Panc1 (cell line): ENCODE data around the gene VAPA. TPM values are rescaled to one million over a fixed set of nuclear protein-coding genes. Genes with fewer than 3 reads are reported as not detected.
"Not testable (repeated sequence)": the region's sequence is repeated elsewhere in the genome, so short reads cannot be mapped to it uniquely, and the experiment has no call there.

Experiments
- ATAC-seq: fragments of 200-7000 bp; cut with Tn5 transposase; 2 replicates; pipeline ENCODE4 v1.9.1; 2020; ENCODE audit warnings: mild to moderate bottlenecking, moderate library complexity
- BruUV-seq: library from RNA; stranded (reverse); fragments of 400-500 nt; replicated peaks from 2 replicates; lab custom pipeline; 2021; lab: Mats Ljungman, UMichigan
- CTCF ChIA-PET: fragments of 300-600 bp; sonication (Branson Sonifier 250); formaldehyde crosslinking; loops from one replicate; lab custom pipeline; 2022; ENCODE audit warnings: antibody characterized with exemption; lab: Charles Lee
- POLR2A ChIA-PET: fragments of 300-600 bp; sonication (Branson Sonifier 250); formaldehyde crosslinking; loops from one replicate; lab custom pipeline; 2022; ENCODE audit warnings: antibody characterized with exemption; lab: Charles Lee
- DNase-seq: peaks from one replicate; pipeline ENCODE4 v3.0.0-alpha.2; 2010; ENCODE audit warnings: low read depth, low spot score
- H3K27ac ChIP-seq: 2 replicates; pipeline ENCODE4 v1.5.1; 2011; ENCODE audit warnings: mild to moderate bottlenecking, low read length, inconsistent platforms
- H3K27me3 ChIP-seq: fragments of 200-500 bp; sonication (Bioruptor generic); 2 replicates; pipeline ENCODE4 v1.6.0; 2014; ENCODE audit warnings: low read length, inconsistent platforms; ENCODE audit not compliant: control insufficient read depth, insufficient read depth
- H3K36me3 ChIP-seq: fragments of 200-500 bp; sonication (Bioruptor generic); 2 replicates; pipeline ENCODE4 v1.5.1; 2014; ENCODE audit warnings: inconsistent platforms, mild to moderate bottlenecking, low read length, moderate library complexity; ENCODE audit not compliant: control insufficient read depth, insufficient read depth
- H3K4me1 ChIP-seq: 2 replicates; pipeline ENCODE4 v1.5.1; 2011; ENCODE audit warnings: inconsistent platforms, mild to moderate bottlenecking, low read length, moderate library complexity; ENCODE audit not compliant: control insufficient read depth, insufficient read depth
- H3K4me3 ChIP-seq, 2 experiments: 2 replicates each; pipeline ENCODE4 v1.5.1; 2011 to 2012; ENCODE audit warnings: low read depth in 2 of 2, low read length in 2 of 2, mild to moderate bottlenecking in 2 of 2, inconsistent platforms in 1 of 2, moderate library complexity in 1 of 2
- H3K9me3 ChIP-seq: fragments of 200-500 bp; sonication (Bioruptor generic); 2 replicates; pipeline ENCODE4 v1.5.1; 2014; ENCODE audit warnings: low read depth, mild to moderate bottlenecking, inconsistent platforms, low read length, moderate library complexity; ENCODE audit not compliant: control insufficient read depth, insufficient read depth
- POLR2AphosphoS5 ChIP-seq: IDR thresholded peaks from 2 replicates; pipeline ENCODE4 v1.6.1; 2012; ENCODE audit warnings: mild to moderate bottlenecking, low read depth, low read length, moderate library complexity
- REST ChIP-seq, 2 experiments: IDR thresholded peaks; 2 replicates each; pipeline ENCODE4 v1.6.1; 2011 to 2012; ENCODE audit warnings: low read depth in 2 of 2, control low read depth in 1 of 2, low read length in 1 of 2, mild to moderate bottlenecking in 1 of 2, moderate library complexity in 1 of 2; ENCODE audit not compliant: insufficient read depth in 1 of 2
- SIN3A ChIP-seq: IDR thresholded peaks from 2 replicates; pipeline ENCODE4 v1.6.1; 2012; ENCODE audit warnings: low read depth, mild to moderate bottlenecking, low read length, moderate library complexity, borderline replicate concordance; ENCODE audit not compliant: insufficient read depth
- TCF7L2 ChIP-seq: IDR thresholded peaks from 2 replicates; pipeline ENCODE4 v1.6.1; 2011; ENCODE audit warnings: mild to moderate bottlenecking, low read depth, low read length, inconsistent platforms
- in situ Hi-C: cut with HindIII; loops from 2 replicates; pipeline ENCODE4 v1.10.0; 2016; ENCODE audit warnings: low sequenced_read_pairs, low pct_unique_long_range_greater_than_20kb
- intact Hi-C: fragments of 100-400 bp; cut with micrococcal nuclease; formaldehyde crosslinking; loops from one replicate; pipeline ENCODE4 v1.10.0; 2022; ENCODE audit not compliant: unreplicated experiment
- total RNA-seq: library from RNA; stranded (reverse); gene quantifications from one replicate; pipeline ENCODE4 v1.2.1, GENCODE V29; 2021; ENCODE audit not compliant: unreplicated experiment
- TF ChIP-seq, protein P1 (sequence below): fragments of 450-650 bp; IDR thresholded peaks from 2 replicates; pipeline ENCODE4 v1.5.1; 2017; ENCODE audit warnings: mild to moderate bottlenecking

Gene VAPA
- total RNA-seq, 1 experiment from 2014 or later, result 228 TPM

DNA sequence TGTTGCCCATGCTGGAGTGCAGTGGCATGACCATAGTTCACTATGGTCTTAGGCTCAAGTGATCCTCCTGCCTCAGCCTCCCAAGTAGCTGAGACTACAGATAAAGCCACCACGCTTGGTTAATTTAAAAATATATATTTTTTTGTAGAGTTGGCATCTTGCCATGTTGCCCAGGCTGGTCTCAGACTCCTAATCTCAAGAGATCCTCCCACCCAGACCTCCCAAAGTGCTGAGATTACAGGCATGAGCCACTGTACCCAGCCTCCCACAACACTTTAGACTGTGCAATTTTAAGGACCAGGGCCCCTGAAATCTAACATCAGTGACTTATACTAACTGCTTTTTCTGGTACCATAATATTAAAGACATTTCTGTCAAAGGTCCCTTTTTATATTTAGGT is 22.9 kb upstream of the VAPA start:
- intact Hi-C loops (no loop called here), in situ Hi-C loops (no loop called here)
- Histone ChIP-seq H3K27ac (no peak overlapping the region), H3K4me3 (no peak overlapping the region), H3K27me3 (no peaks in the 10 kb centered on the region), H3K9me3 (no peaks in the 10 kb centered on the region), H3K36me3 (no peaks in the 10 kb centered on the region), H3K4me1 (no peaks in the 10 kb centered on the region)
- no peak for ATAC-seq
- no peak for DNase-seq
- ChIA-PET CTCF (no interaction called here), POLR2A (no interaction called here)
- TF ChIP-seq SIN3A (no peak), TCF7L2 (no peak), REST (IDR thresholded peaks at IDR 0.05; ENCODE audit: insufficient read depth in 1 of 2, low read depth in 2 of 2, low read length in 1 of 2) (no peak), POLR2AphosphoS5 (no peak)
- TF ChIP-seq, protein P1, sequence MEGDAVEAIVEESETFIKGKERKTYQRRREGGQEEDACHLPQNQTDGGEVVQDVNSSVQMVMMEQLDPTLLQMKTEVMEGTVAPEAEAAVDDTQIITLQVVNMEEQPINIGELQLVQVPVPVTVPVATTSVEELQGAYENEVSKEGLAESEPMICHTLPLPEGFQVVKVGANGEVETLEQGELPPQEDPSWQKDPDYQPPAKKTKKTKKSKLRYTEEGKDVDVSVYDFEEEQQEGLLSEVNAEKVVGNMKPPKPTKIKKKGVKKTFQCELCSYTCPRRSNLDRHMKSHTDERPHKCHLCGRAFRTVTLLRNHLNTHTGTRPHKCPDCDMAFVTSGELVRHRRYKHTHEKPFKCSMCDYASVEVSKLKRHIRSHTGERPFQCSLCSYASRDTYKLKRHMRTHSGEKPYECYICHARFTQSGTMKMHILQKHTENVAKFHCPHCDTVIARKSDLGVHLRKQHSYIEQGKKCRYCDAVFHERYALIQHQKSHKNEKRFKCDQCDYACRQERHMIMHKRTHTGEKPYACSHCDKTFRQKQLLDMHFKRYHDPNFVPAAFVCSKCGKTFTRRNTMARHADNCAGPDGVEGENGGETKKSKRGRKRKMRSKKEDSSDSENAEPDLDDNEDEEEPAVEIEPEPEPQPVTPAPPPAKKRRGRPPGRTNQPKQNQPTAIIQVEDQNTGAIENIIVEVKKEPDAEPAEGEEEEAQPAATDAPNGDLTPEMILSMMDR, result no peak
- BruUV-seq, result no TSS peak

GRCh38 chr18:9891515-9891914 is 22.3 kb upstream of the VAPA start:
- H3K27me3 ChIP-seq, intact Hi-C loops, H3K36me3 ChIP-seq, H3K27ac ChIP-seq, BruUV-seq, H3K9me3 ChIP-seq, H3K4me1 ChIP-seq, H3K4me3 ChIP-seq, in situ Hi-C loops, DNase-seq, CTCF ChIA-PET, ATAC-seq, POLR2A ChIA-PET: not testable (repeated sequence)

GRCh38 chr18:9894454-9895068 is 19.3 kb upstream of the VAPA start:
- ChIA-PET CTCF (no interaction called here), POLR2A (no interaction called here)
- peaks cover 8% of the 10 kb centered on the region for H3K4me1 ChIP-seq
- ATAC-seq (no peak), DNase-seq (no peak)
- intact Hi-C loops, result no loop called here
- H3K9me3 ChIP-seq, result no peaks in the 10 kb centered on the region
- H3K27ac ChIP-seq, result no peak overlapping the region
- in situ Hi-C loops, result no loop called here
- no TSS peak for BruUV-seq
- no peak overlapping the region for H3K4me3 ChIP-seq
- H3K27me3 ChIP-seq, result no peaks in the 10 kb centered on the region
- no peaks in the 10 kb centered on the region for H3K36me3 ChIP-seq
- TF ChIP-seq TCF7L2 (no peak), SIN3A (no peak), REST (IDR thresholded peaks at IDR 0.05; ENCODE audit: insufficient read depth in 1 of 2, low read depth in 2 of 2, low read length in 1 of 2) (no peak), POLR2AphosphoS5 (no peak)
- TF ChIP-seq, protein P1, result no peak
